IMR-90 (cell line): Measurements from ENCODE around the gene TMED3. TPM values are rescaled to one million over a fixed set of nuclear protein-coding genes. Genes with fewer than 3 reads are reported as not detected.

Source experiments
- ATAC-seq: fragments of 200-7000 bp; cut with Tn5 transposase; 2 replicates; pipeline ENCODE4 v1.9.1; 2020; ENCODE audit warnings: low read depth, mild to moderate bottlenecking, moderate library complexity
- BruUV-seq: library from RNA; stranded (reverse); fragments of 400-500 nt; replicated peaks from 2 replicates; lab custom pipeline; 2021; lab: Mats Ljungman, UMichigan
- CTCF ChIA-PET: fragments of 300-600 bp; formaldehyde crosslinking; extraction: SDS; loops from one replicate; lab custom pipeline; 2021; ENCODE audit warnings: antibody characterized with exemption; lab: Yijun Ruan, JAX
- POLR2A ChIA-PET: fragments of 300-600 bp; sonication (Branson Sonifier 250); formaldehyde crosslinking; loops from one replicate; lab custom pipeline; 2022; ENCODE audit warnings: antibody characterized with exemption; ENCODE audit not compliant: unreplicated experiment; lab: Charles Lee
- DNase-seq: peaks from one replicate; pipeline ENCODE4 v3.0.0; 2013
- H2AFZ ChIP-seq: replicated peaks from 2 replicates; pipeline ENCODE3; 2013; ENCODE audit warnings: low read length, mild to moderate bottlenecking; ENCODE audit not compliant: poor library complexity
- H2AK5ac ChIP-seq: 2 replicates; pipeline ENCODE4 v1.6.1; 2013; ENCODE audit warnings: low read depth, low read length, inconsistent platforms
- H2AK9ac ChIP-seq: replicated peaks from 2 replicates; pipeline ENCODE3; 2013; ENCODE audit warnings: mild to moderate bottlenecking, low read depth, low read length, moderate library complexity; ENCODE audit not compliant: poor library complexity
- H2BK120ac ChIP-seq: 2 replicates; pipeline ENCODE4 v1.6.1; 2013; ENCODE audit warnings: low read depth, low read length, inconsistent platforms
- H2BK15ac ChIP-seq: 3 replicates; pipeline ENCODE4 v1.6.1; 2013; ENCODE audit warnings: low read depth, low read length, inconsistent platforms
- H2BK20ac ChIP-seq: 2 replicates; pipeline ENCODE4 v1.6.1; 2013; ENCODE audit warnings: low read depth, mild to moderate bottlenecking, inconsistent platforms, low read length, moderate library complexity
- H2BK5ac ChIP-seq: 2 replicates; pipeline ENCODE4 v1.6.1; 2013; ENCODE audit warnings: mild to moderate bottlenecking, low read depth, low read length, inconsistent platforms; ENCODE audit not compliant: poor library complexity, severe bottlenecking
- H3K14ac ChIP-seq: replicated peaks from 2 replicates; pipeline ENCODE4 v1.6.1; 2013; ENCODE audit warnings: low read depth, low read length, inconsistent platforms
- H3K18ac ChIP-seq: 2 replicates; pipeline ENCODE4 v1.6.1; 2013; ENCODE audit warnings: low read depth, low read length, control low read depth
- H3K23ac ChIP-seq: 2 replicates; pipeline ENCODE4 v1.6.1; 2013; ENCODE audit warnings: low read depth, low read length, inconsistent platforms
- H3K27ac ChIP-seq: 2 replicates; pipeline ENCODE4 v1.5.1; 2013; ENCODE audit warnings: mild to moderate bottlenecking, control low read depth, low read length; ENCODE audit not compliant: insufficient read depth
- H3K27me3 ChIP-seq: 2 replicates; pipeline ENCODE4 v1.6.1; 2013; ENCODE audit warnings: low read length; ENCODE audit not compliant: control insufficient read depth, insufficient read depth
- H3K36me3 ChIP-seq: 2 replicates; pipeline ENCODE4 v1.6.1; 2013; ENCODE audit warnings: low read length, mixed read lengths; ENCODE audit not compliant: control insufficient read depth, insufficient read depth
- H3K4ac ChIP-seq: 2 replicates; pipeline ENCODE4 v1.6.1; 2013; ENCODE audit warnings: low read depth, low read length, inconsistent platforms
- H3K4me1 ChIP-seq: 2 replicates; pipeline ENCODE4 v1.6.1; 2013; ENCODE audit warnings: low read length, mixed read lengths; ENCODE audit not compliant: control insufficient read depth, insufficient read depth
- H3K4me2 ChIP-seq: 2 replicates; pipeline ENCODE4 v1.6.1; 2013; ENCODE audit warnings: low read depth, mild to moderate bottlenecking, control low read depth, low read length, moderate library complexity
- H3K4me3 ChIP-seq: 2 replicates; pipeline ENCODE4 v1.5.1; 2013; ENCODE audit warnings: low read depth, mild to moderate bottlenecking, control low read depth, low read length, moderate library complexity; ENCODE audit not compliant: insufficient read depth
- H3K56ac ChIP-seq: 2 replicates; pipeline ENCODE4 v1.6.1; 2013; ENCODE audit warnings: low read length, inconsistent platforms; ENCODE audit not compliant: insufficient read depth; ENCODE audit errors: extremely low read depth
- H3K79me1 ChIP-seq, 2 experiments: 2 replicates each; pipeline ENCODE4 v1.6.1; 2013; ENCODE audit warnings: low read length in 2 of 2, inconsistent platforms in 1 of 2, low read depth in 1 of 2
- H3K9ac ChIP-seq: 2 replicates; pipeline ENCODE4 v1.6.1; 2013; ENCODE audit warnings: low read depth, low read length, control low read depth
- H3K9me1 ChIP-seq: 2 replicates; pipeline ENCODE4 v1.6.1; 2013; ENCODE audit warnings: low read length, inconsistent platforms; ENCODE audit not compliant: insufficient read depth
- H3K9me3 ChIP-seq: 2 replicates; pipeline ENCODE4 v1.6.1; 2013; ENCODE audit warnings: low read length; ENCODE audit not compliant: control insufficient read depth, insufficient read depth
- H4K20me1 ChIP-seq: 2 replicates; pipeline ENCODE4 v1.6.1; 2013; ENCODE audit warnings: low read length, inconsistent platforms; ENCODE audit not compliant: insufficient read depth
- H4K5ac ChIP-seq: 2 replicates; pipeline ENCODE4 v1.6.1; 2013; ENCODE audit warnings: mild to moderate bottlenecking, low read depth, low read length, control low read depth
- H4K8ac ChIP-seq, 2 experiments: 2 replicates each; pipeline ENCODE4 v1.6.1; 2013; ENCODE audit warnings: low read depth in 2 of 2, low read length in 2 of 2, control low read depth in 1 of 2, inconsistent platforms in 1 of 2
- H4K91ac ChIP-seq: 2 replicates; pipeline ENCODE4 v1.6.1; 2013; ENCODE audit warnings: low read depth, low read length, inconsistent platforms; ENCODE audit not compliant: insufficient read depth
- BHLHE40 ChIP-seq: fragments of 150-350 bp; IDR thresholded peaks from 2 replicates; pipeline ENCODE4 v1.6.1; 2016; ENCODE audit warnings: mild to moderate bottlenecking, low read depth, low read length
- CEBPB ChIP-seq: IDR thresholded peaks from 2 replicates; pipeline ENCODE4 v1.6.1; 2012; ENCODE audit warnings: low read depth, low read length, improper control_type of control experiment
- CHD1 ChIP-seq: IDR thresholded peaks from 2 replicates; pipeline ENCODE4 v1.6.1; 2012; ENCODE audit warnings: low read depth, low read length, improper control_type of control experiment
- FOS ChIP-seq: fragments of 150-350 bp; IDR thresholded peaks from 2 replicates; pipeline ENCODE4 v1.6.1; 2016; ENCODE audit warnings: low read depth, low read length
- MAFK ChIP-seq: IDR thresholded peaks from 2 replicates; pipeline ENCODE4 v1.6.1; 2012; ENCODE audit warnings: low read depth, low read length, improper control_type of control experiment
- MAZ ChIP-seq: IDR thresholded peaks from 2 replicates; pipeline ENCODE4 v1.6.1; 2012; ENCODE audit warnings: low read depth, mild to moderate bottlenecking, low read length, improper control_type of control experiment, moderate library complexity, borderline replicate concordance
- MXI1 ChIP-seq: IDR thresholded peaks from 2 replicates; pipeline ENCODE4 v1.6.1; 2012; ENCODE audit warnings: low read depth, mild to moderate bottlenecking, low read length, moderate library complexity, borderline replicate concordance
- NFE2L2 ChIP-seq: fragments of 150-350 bp; IDR thresholded peaks from 2 replicates; pipeline ENCODE4 v1.6.1; 2016; ENCODE audit warnings: low read depth, mild to moderate bottlenecking, low read length
- POLR2A ChIP-seq: IDR thresholded peaks from 2 replicates; pipeline ENCODE4 v1.6.1; 2012; ENCODE audit warnings: mild to moderate bottlenecking, low read depth, low read length
- RAD21 ChIP-seq: IDR thresholded peaks from 2 replicates; pipeline ENCODE4 v1.6.1; 2012; ENCODE audit warnings: low read length, improper control_type of control experiment
- RCOR1 ChIP-seq: IDR thresholded peaks from 2 replicates; pipeline ENCODE4 v1.6.1; 2012; ENCODE audit warnings: mild to moderate bottlenecking, low read length, improper control_type of control experiment; ENCODE audit not compliant: insufficient replicate concordance
- RFX5 ChIP-seq: IDR thresholded peaks from 2 replicates; pipeline ENCODE4 v1.8.0; 2012; ENCODE audit warnings: low read depth, mild to moderate bottlenecking, low read length, moderate library complexity
- SMC3 ChIP-seq: fragments of 150-350 bp; IDR thresholded peaks from 2 replicates; pipeline ENCODE4 v1.6.1; 2016; ENCODE audit warnings: low read depth, mild to moderate bottlenecking, antibody characterized with exemption, low read length, moderate library complexity
- WGBS, 2 experiments: methylation state at CpG; one replicate each; pipeline versions ENCODE4 v1.1.5 to v1.1.7; 2013; ENCODE audit warnings: missing lambda C conversion rate in 2 of 2; ENCODE audit not compliant: insufficient read length in 1 of 2; ENCODE audit errors: extremely low coverage in 2 of 2; 5-methylcytosine and 5-hydroxymethylcytosine counted together
- dilution Hi-C: fragments of 300-500 bp; cut with HindIII; formaldehyde crosslinking; loops from one replicate; pipeline ENCODE4 v1.14.3; 2018; ENCODE audit warnings: low sequenced_read_pairs; ENCODE audit not compliant: unreplicated experiment
- in situ Hi-C: fragments of 300-500 bp; cut with MboI; formaldehyde crosslinking; loops from 3 replicates; pipeline ENCODE4 v1.14.3; 2019; ENCODE audit warnings: low sequenced_read_pairs, inconsistent platforms, mixed read lengths
- intact Hi-C: fragments of 100-400 bp; cut with micrococcal nuclease; formaldehyde crosslinking; loops from 2 replicates; pipeline ENCODE4 v1.10.0; 2022
- polyA plus RNA-seq, 3 experiments: library from polyadenylated mRNA; depleted of rRNA; stranded (reverse); fragments of >200 nt; gene quantifications; 2 replicates each; pipeline ENCODE4 v1.2.3, GENCODE V29; 2012; ENCODE audit warnings: low replicate concordance in 1 of 3
- total RNA-seq: library from RNA; depleted of rRNA; stranded (reverse); fragments of >200 nt; gene quantifications from 2 replicates; pipeline ENCODE4 v1.2.3, GENCODE V29; 2012
- TF ChIP-seq, protein P1 (sequence below): fragments of 150-350 bp; IDR thresholded peaks from 2 replicates; pipeline ENCODE4 v1.6.1; 2017; ENCODE audit warnings: mild to moderate bottlenecking, antibody characterized with exemption, low read length, low read depth
- TF ChIP-seq, protein P2 (sequence below): fragments of 150-350 bp; IDR thresholded peaks from 2 replicates; pipeline ENCODE4 v1.6.1; 2016; ENCODE audit warnings: low read depth, mild to moderate bottlenecking, low read length, moderate library complexity, borderline replicate concordance
- TF ChIP-seq, protein P3 (sequence below): conservative IDR thresholded peaks from 2 replicates; pipeline ENCODE4 v1.5.1; 2012; ENCODE audit warnings: mild to moderate bottlenecking, low read depth, low read length, improper control_type of control experiment

The TMED3 gene
- total and polyA plus RNA-seq, 2 of the 4 experiments (the other 2 are of a cell fraction) = 170 to 237 TPM

DNA sequence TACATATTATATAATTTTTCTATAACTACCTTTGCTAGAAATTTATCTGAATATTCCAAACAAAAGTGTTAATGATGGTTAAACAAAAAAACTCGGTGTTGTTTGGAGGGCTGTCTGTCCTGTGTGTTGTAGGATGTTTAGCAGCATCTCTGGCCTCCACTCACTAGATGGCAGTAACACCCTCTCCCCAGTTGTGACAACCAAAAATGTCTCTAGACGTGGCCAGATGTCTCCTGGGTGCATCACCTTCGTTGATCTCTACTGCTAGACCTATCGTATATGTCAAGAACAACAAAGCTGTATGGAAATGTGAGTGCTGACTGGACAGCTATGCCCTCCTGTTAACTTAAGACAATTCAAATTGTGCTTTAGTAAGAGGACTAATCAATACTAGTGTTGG is 14.3 kb upstream of the TMED3 start:
- TF ChIP-seq CHD1 (no peak), RCOR1 (no peak), CEBPB (no peak), MAFK (no peak), NFE2L2 (no peak), RAD21 (no peak), POLR2A (no peak), FOS (no peak), SMC3 (no peak), MXI1 (no peak), RFX5 (no peak), MAZ (no peak), BHLHE40 (no peak)
- TF ChIP-seq, protein P1, sequence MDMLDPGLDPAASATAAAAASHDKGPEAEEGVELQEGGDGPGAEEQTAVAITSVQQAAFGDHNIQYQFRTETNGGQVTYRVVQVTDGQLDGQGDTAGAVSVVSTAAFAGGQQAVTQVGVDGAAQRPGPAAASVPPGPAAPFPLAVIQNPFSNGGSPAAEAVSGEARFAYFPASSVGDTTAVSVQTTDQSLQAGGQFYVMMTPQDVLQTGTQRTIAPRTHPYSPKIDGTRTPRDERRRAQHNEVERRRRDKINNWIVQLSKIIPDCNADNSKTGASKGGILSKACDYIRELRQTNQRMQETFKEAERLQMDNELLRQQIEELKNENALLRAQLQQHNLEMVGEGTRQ = no peak
- TF ChIP-seq, protein P2, sequence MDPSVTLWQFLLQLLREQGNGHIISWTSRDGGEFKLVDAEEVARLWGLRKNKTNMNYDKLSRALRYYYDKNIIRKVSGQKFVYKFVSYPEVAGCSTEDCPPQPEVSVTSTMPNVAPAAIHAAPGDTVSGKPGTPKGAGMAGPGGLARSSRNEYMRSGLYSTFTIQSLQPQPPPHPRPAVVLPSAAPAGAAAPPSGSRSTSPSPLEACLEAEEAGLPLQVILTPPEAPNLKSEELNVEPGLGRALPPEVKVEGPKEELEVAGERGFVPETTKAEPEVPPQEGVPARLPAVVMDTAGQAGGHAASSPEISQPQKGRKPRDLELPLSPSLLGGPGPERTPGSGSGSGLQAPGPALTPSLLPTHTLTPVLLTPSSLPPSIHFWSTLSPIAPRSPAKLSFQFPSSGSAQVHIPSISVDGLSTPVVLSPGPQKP = no peak
- TF ChIP-seq, protein P3, sequence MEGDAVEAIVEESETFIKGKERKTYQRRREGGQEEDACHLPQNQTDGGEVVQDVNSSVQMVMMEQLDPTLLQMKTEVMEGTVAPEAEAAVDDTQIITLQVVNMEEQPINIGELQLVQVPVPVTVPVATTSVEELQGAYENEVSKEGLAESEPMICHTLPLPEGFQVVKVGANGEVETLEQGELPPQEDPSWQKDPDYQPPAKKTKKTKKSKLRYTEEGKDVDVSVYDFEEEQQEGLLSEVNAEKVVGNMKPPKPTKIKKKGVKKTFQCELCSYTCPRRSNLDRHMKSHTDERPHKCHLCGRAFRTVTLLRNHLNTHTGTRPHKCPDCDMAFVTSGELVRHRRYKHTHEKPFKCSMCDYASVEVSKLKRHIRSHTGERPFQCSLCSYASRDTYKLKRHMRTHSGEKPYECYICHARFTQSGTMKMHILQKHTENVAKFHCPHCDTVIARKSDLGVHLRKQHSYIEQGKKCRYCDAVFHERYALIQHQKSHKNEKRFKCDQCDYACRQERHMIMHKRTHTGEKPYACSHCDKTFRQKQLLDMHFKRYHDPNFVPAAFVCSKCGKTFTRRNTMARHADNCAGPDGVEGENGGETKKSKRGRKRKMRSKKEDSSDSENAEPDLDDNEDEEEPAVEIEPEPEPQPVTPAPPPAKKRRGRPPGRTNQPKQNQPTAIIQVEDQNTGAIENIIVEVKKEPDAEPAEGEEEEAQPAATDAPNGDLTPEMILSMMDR = no peak
- no peak overlapping the region for H2AK5ac ChIP-seq
- no peaks in the 10 kb centered on the region for H3K36me3 ChIP-seq
- H3K4me1 ChIP-seq = no peaks in the 10 kb centered on the region
- H3K27ac ChIP-seq = no peak overlapping the region
- no peak overlapping the region for H3K18ac ChIP-seq
- H3K9me1 ChIP-seq = no peaks in the 10 kb centered on the region
- no peaks in the 10 kb centered on the region for H3K9me3 ChIP-seq
- H4K91ac ChIP-seq = no peak overlapping the region
- in situ Hi-C loops (no loop called here), dilution Hi-C loops (no loop called here), intact Hi-C loops (no loop called here)
- no peak overlapping the region for H4K5ac ChIP-seq
- no peak overlapping the region for H4K8ac ChIP-seq
- no peak overlapping the region for H3K14ac ChIP-seq
- POLR2A ChIA-PET = no interaction called here
- H2BK5ac ChIP-seq = no peak overlapping the region
- H3K4me3 ChIP-seq = no peak overlapping the region
- no peak overlapping the region for H3K4me2 ChIP-seq
- H3K27me3 ChIP-seq = peaks cover 3% of the 10 kb centered on the region
- H4K20me1 ChIP-seq = no peaks in the 10 kb centered on the region
- no peak overlapping the region for H2BK20ac ChIP-seq
- H3K9ac ChIP-seq = no peak overlapping the region
- ATAC-seq (no peak), DNase-seq (no peak)
- H2BK120ac ChIP-seq = no peak overlapping the region
- no peak overlapping the region for H3K4ac ChIP-seq
- no peak overlapping the region for H2BK15ac ChIP-seq
- no peaks in the 10 kb centered on the region for H3K79me1 ChIP-seq
- no peak overlapping the region for H2AK9ac ChIP-seq
- no TSS peak for BruUV-seq
- WGBS, 2 experiments = no CpG with 5 or more reads among the region's 4 CpGs
- no peak overlapping the region for H2AFZ ChIP-seq
- H3K56ac ChIP-seq = no peak overlapping the region
- no peak overlapping the region for H3K23ac ChIP-seq
- CTCF ChIA-PET = interaction anchor here (1.2 kb wide), 1 partner anchor 14 kb away, joined by 3 read pairs; the partner anchor contains the start of gene TMED3
